Right lobe of liver (tissue), 4 donors: ENCODE measurements around the gene ST8SIA2.

Experiments used
- POLR2A ChIP-seq: fragments of 450-650 bp; IDR thresholded peaks from one replicate; pipeline ENCODE4 v1.6.1; 2017; ENCODE audit warnings: antibody characterized with exemption, mild to moderate bottlenecking
- TF ChIP-seq, protein P1 (sequence below), 4 donors: fragments of 200-600 bp in 3 of 4; fragments of 450-650 bp in 1 of 4; IDR thresholded peaks; one replicate each; pipeline versions ENCODE4 v1.5.1 to v1.8.0; 2016 to 2022; ENCODE audit warnings: antibody characterized with exemption in 4 of 4, mild to moderate bottlenecking in 2 of 4
- donor health status: DM: no; HTN: no; CAD: no.
- donor health status: DM: no; HTN: no; CAD: no.
- donor health status: DM: no; HTN: yes; CAD: no.

DNA sequence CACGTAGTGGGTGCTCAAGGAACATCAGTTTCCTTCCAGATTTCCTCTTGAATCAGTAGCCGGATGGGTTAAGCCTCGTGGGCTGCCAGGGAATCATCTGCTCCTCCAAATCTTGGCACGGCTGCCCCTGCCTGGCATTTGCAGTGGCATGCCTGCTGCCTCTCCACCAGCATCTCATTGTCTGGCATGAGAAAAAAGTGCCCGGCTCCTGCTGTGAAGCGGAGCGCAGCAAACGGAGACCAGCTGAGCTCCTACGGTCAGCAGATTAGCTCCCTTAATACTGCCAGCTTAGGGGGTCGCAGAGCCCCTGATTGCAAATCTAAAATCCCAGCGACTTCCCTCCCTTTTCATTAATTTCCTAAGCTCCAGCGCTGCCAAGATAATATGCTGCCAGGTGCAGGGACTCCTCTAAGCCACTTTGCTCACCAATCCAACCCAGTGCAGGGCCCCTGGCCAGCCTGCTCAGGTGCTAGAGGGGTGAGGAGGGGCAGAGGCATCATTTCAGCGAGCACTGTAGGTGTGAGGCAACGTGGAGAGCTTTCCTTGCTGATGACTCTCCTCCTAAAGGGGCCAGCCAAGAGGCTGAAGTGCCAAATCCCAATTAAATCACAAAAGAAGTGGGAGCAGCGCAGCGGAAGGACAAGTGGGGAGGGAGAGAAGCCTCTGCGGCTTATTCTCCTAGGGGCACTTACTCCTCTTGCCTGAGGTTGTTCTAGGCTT is 49.6 kb upstream of the ST8SIA2 start:
- TF ChIP-seq, protein P1, sequence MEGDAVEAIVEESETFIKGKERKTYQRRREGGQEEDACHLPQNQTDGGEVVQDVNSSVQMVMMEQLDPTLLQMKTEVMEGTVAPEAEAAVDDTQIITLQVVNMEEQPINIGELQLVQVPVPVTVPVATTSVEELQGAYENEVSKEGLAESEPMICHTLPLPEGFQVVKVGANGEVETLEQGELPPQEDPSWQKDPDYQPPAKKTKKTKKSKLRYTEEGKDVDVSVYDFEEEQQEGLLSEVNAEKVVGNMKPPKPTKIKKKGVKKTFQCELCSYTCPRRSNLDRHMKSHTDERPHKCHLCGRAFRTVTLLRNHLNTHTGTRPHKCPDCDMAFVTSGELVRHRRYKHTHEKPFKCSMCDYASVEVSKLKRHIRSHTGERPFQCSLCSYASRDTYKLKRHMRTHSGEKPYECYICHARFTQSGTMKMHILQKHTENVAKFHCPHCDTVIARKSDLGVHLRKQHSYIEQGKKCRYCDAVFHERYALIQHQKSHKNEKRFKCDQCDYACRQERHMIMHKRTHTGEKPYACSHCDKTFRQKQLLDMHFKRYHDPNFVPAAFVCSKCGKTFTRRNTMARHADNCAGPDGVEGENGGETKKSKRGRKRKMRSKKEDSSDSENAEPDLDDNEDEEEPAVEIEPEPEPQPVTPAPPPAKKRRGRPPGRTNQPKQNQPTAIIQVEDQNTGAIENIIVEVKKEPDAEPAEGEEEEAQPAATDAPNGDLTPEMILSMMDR (IDR thresholded peaks at IDR 0.05), result no peak
- no peak for TF ChIP-seq POLR2A
